GM06990 (cell line): ENCODE measurements around the gene CPXM2.

ENCODE experiments used
- DNase-seq: peaks from one replicate; pipeline ENCODE4 v3.0.0-alpha.2; 2011; ENCODE audit not compliant: insufficient read length; ENCODE audit errors: extremely low read depth
- H3K27me3 ChIP-seq: replicated peaks from 2 replicates; pipeline ENCODE4 v1.6.0; 2011; ENCODE audit warnings: low read length; ENCODE audit not compliant: control insufficient read depth, insufficient read depth
- H3K36me3 ChIP-seq: 2 replicates; pipeline ENCODE4 v1.5.1; 2011; ENCODE audit warnings: low read length; ENCODE audit not compliant: control insufficient read depth, insufficient read depth
- H3K4me3 ChIP-seq: replicated peaks from 2 replicates; pipeline ENCODE4 v1.5.1; 2011; ENCODE audit warnings: low read depth, mild to moderate bottlenecking, control low read depth, low read length
- TF ChIP-seq, protein P1 (sequence below): IDR thresholded peaks from 2 replicates; pipeline ENCODE4 v1.5.1; 2011; ENCODE audit warnings: low read length, control low read depth, mild to moderate bottlenecking, inconsistent platforms; ENCODE audit not compliant: insufficient read depth, poor library complexity, severe bottlenecking

CPXM2 gene

DNA sequence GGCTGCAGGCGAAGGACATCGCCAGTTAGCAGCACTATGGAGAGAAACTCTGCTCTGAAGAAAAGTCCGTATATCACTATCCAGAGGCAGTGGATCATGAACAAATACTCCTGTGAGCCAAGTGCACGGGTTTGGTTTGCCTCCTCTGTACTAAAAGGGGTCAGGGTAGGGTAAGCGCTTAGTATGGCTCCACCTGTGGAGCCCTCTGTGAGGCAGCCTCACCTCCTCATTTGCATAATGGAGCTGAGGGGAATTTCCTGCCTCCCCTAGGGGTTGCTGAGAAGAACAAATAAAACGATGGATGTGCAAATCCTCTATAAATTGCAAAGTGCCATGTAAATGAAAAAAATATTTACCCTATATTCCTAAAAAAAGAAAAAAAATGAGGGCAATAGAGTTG lies 162.1 kb downstream of the CPXM2 start:
- DNase-seq: no peak
- Histone ChIP-seq H3K27me3 (no peaks in the 10 kb centered on the region; the same call in none of the 2 replicates), H3K36me3 (no peaks in the 10 kb centered on the region), H3K4me3 (no peak overlapping the region)
- TF ChIP-seq, protein P1, sequence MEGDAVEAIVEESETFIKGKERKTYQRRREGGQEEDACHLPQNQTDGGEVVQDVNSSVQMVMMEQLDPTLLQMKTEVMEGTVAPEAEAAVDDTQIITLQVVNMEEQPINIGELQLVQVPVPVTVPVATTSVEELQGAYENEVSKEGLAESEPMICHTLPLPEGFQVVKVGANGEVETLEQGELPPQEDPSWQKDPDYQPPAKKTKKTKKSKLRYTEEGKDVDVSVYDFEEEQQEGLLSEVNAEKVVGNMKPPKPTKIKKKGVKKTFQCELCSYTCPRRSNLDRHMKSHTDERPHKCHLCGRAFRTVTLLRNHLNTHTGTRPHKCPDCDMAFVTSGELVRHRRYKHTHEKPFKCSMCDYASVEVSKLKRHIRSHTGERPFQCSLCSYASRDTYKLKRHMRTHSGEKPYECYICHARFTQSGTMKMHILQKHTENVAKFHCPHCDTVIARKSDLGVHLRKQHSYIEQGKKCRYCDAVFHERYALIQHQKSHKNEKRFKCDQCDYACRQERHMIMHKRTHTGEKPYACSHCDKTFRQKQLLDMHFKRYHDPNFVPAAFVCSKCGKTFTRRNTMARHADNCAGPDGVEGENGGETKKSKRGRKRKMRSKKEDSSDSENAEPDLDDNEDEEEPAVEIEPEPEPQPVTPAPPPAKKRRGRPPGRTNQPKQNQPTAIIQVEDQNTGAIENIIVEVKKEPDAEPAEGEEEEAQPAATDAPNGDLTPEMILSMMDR: no peak

DNA sequence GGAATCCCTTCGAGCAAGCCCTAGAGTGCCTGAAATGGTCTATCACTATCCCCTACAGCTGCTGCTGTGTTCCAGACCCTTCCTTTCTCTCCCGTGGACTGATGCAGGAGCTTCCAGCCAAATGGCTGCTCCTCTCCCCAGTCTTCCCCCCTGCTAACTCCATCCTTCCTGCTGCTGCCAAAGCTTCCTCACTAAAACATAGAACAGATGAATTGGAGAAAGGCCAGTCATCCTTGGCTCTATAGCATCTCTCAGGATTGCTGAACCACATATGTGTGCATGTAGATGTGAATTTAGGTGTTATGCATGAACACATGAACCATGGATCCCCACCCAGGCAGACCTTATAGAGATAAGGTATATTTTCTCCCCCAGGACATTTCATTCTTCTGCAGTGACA lies 164.8 kb downstream of the CPXM2 start:
- no peak overlapping the region for H3K4me3 ChIP-seq
- H3K36me3 ChIP-seq: no peaks in the 10 kb centered on the region
- DNase-seq: no peak
- H3K27me3 ChIP-seq: no peaks in the 10 kb centered on the region; the same call in none of the 2 replicates
- TF ChIP-seq, protein P1: no peak

DNA sequence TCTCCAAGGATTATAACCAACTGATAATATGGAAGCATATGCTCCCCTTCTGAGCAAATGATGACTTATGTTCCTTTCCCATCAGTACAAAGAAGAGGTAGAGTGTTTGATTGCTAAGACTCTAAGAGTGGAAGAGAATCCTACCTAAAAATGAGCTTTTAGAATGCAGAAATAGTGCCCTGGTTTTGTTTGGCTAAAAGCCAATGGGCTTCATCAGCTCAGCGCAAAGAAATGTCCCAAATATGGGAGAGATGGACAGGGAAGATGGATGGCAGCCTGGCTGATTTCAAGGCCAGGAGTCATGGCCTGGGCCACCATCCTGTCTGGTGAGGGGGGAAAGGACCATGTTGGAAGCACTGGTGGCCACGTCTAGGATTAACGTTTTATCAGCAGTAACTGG lies 165.2 kb downstream of the CPXM2 start:
- TF ChIP-seq, protein P1: no peak
- Histone ChIP-seq H3K27me3 (no peaks in the 10 kb centered on the region; the same call in none of the 2 replicates), H3K36me3 (no peaks in the 10 kb centered on the region), H3K4me3 (no peak overlapping the region)
- no peak for DNase-seq

DNA sequence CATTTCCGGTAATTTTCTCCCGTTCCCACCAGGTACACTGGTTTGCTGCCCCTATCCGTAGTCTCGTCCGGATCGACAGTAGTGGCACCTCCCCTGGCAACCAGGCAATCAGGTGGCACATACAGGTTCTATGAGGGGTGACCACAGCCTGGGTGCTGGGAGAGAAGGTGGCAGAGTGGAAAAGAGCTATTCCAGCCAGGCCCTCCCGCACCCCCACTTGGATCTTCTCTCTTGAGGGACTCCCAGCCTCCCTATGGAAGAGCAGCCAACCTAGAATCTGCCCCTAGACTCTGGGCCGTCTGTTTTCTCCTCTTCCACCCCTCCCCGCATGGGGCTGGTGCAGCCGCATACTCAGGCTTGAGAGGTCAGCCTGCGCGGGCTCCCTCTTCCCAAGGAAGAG lies 166.9 kb downstream of the CPXM2 start:
- no peaks in the 10 kb centered on the region for H3K36me3 ChIP-seq

DNA sequence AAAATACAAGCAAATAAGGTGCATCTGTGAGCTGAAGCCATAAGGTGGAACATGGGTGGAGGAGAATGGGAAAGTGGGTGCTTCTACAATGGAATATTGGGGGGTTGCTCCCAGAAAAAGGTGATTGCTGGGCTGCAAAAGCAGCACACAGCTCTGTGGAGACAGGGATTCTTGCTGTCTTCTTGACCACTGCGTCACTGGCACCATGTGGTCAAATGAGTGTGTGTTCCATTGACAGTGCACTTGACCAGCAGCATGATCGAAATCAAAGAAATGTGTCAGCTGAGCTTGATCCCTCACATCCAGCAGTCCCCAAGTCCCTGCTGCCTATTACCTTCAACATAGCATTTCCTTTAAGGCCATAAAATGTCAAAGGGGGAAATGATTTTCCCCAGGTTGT lies 169.3 kb downstream of the CPXM2 start:
- no peaks in the 10 kb centered on the region; the same call in none of the 2 replicates for H3K27me3 ChIP-seq
- H3K36me3 ChIP-seq: no peaks in the 10 kb centered on the region
- TF ChIP-seq, protein P1: no peak
- H3K4me3 ChIP-seq: no peak overlapping the region
- no peak for DNase-seq

More for the DNA sequence above, 166.9 kb downstream of the CPXM2 start:
- DNase-seq: no peak
- TF ChIP-seq, protein P1: no peak
- no peaks in the 10 kb centered on the region; the same call in none of the 2 replicates for H3K27me3 ChIP-seq
- H3K4me3 ChIP-seq: no peak overlapping the region
